Neural cell (in vitro differentiated cells): Measurements from ENCODE around the gene ZSWIM6. TPM values are rescaled to one million over a fixed set of nuclear protein-coding genes. Genes with fewer than 3 reads are reported as not detected.

Experiments used
- H2AFZ ChIP-seq: fragments of 200-600, 300-800 bp; sonication (generic), shearing (Covaris generic); 2 replicates; pipeline ENCODE4 v1.6.0; 2014; ENCODE audit warnings: low read depth, mild to moderate bottlenecking, antibody characterized with exemption, low read length, moderate library complexity
- H3F3A ChIP-seq: fragments of 200-600 bp; shearing (Covaris generic); 2 replicates; pipeline ENCODE4 v1.6.1; 2016; ENCODE audit warnings: mild to moderate bottlenecking, moderate library complexity, mixed read lengths, antibody characterized with exemption, low read length; ENCODE audit not compliant: insufficient read depth, poor library complexity, severe bottlenecking
- H3K27ac ChIP-seq: fragments of 200-600, 300-800 bp; sonication (generic), shearing (Covaris generic); 2 replicates; pipeline ENCODE4 v1.5.1; 2014; ENCODE audit warnings: mild to moderate bottlenecking, low read length, moderate library complexity
- H3K27me3 ChIP-seq: fragments of 300-800, 200-600 bp; sonication (generic), shearing (Covaris generic); 2 replicates; pipeline ENCODE4 v1.6.0; 2014; ENCODE audit warnings: mild to moderate bottlenecking, low read depth, low read length, moderate library complexity; ENCODE audit not compliant: insufficient read depth
- H3K36me3 ChIP-seq: fragments of 300-800, 200-600 bp; sonication (generic), shearing (Covaris generic); 2 replicates; pipeline ENCODE4 v1.5.1; 2014; ENCODE audit warnings: mild to moderate bottlenecking, antibody characterized with exemption, low read length, moderate library complexity; ENCODE audit not compliant: insufficient read depth
- H3K4me2 ChIP-seq: fragments of 300-800, 200-600 bp; sonication (generic), shearing (Covaris generic); 2 replicates; pipeline ENCODE4 v1.6.0; 2014; ENCODE audit warnings: mild to moderate bottlenecking, low read length
- H3K4me3 ChIP-seq: fragments of 300-800, 200-600 bp; sonication (generic), shearing (Covaris generic); 2 replicates; pipeline ENCODE4 v1.5.1; 2014; ENCODE audit warnings: mild to moderate bottlenecking, low read length, moderate library complexity
- H3K79me2 ChIP-seq: fragments of 200-600 bp; shearing (Covaris generic); replicated peaks from 2 replicates; pipeline ENCODE4 v1.6.0; 2014; ENCODE audit warnings: mild to moderate bottlenecking, low read length, moderate library complexity; ENCODE audit not compliant: insufficient read depth
- H3K9ac ChIP-seq: fragments of 300-800, 200-600 bp; sonication (generic), shearing (Covaris generic); 2 replicates; pipeline ENCODE4 v1.6.1; 2016; ENCODE audit warnings: mild to moderate bottlenecking, low read length, mixed read lengths
- H3K9me2 ChIP-seq: fragments of 200-600 bp; shearing (Covaris generic); 2 replicates; pipeline ENCODE4 v1.6.1; 2016; ENCODE audit warnings: mild to moderate bottlenecking, low read length, mixed read lengths; ENCODE audit not compliant: insufficient read depth
- H3K9me3 ChIP-seq: fragments of 200-600, 300-800 bp; sonication (generic), shearing (Covaris generic); 2 replicates; pipeline ENCODE4 v1.6.1; 2016; ENCODE audit warnings: mild to moderate bottlenecking, mixed run types, low read length, moderate library complexity, mixed read lengths
- H4K20me1 ChIP-seq: fragments of 200-600 bp; shearing (Covaris generic); 2 replicates; pipeline ENCODE4 v1.6.1; 2016; ENCODE audit warnings: mild to moderate bottlenecking, mixed run types; ENCODE audit not compliant: insufficient read depth
- EP300 ChIP-seq: fragments of 450-650 bp; conservative IDR thresholded peaks from 2 replicates; pipeline ENCODE4 v1.6.1; 2014; ENCODE audit warnings: antibody characterized with exemption, mild to moderate bottlenecking, moderate library complexity; ENCODE audit not compliant: poor library complexity, severe bottlenecking
- MXI1 ChIP-seq: fragments of 450-650 bp; conservative IDR thresholded peaks from 2 replicates; pipeline ENCODE4 v1.6.1; 2014; ENCODE audit warnings: antibody characterized with exemption, mild to moderate bottlenecking; ENCODE audit not compliant: poor library complexity, severe bottlenecking
- RAD21 ChIP-seq: fragments of 450-650 bp; conservative IDR thresholded peaks from 2 replicates; pipeline ENCODE4 v1.6.1; 2014; ENCODE audit warnings: antibody characterized with exemption, mild to moderate bottlenecking, moderate library complexity
- REST ChIP-seq: IDR thresholded peaks from 2 replicates; pipeline ENCODE4 v1.6.1; 2012; ENCODE audit warnings: borderline replicate concordance
- SMC3 ChIP-seq: fragments of 450-650 bp; conservative IDR thresholded peaks from 2 replicates; pipeline ENCODE4 v1.6.1; 2014; ENCODE audit warnings: antibody characterized with exemption, mild to moderate bottlenecking, moderate library complexity; ENCODE audit not compliant: poor library complexity
- polyA plus RNA-seq: library from polyadenylated mRNA; depleted of rRNA; stranded (reverse); fragments of >200 nt; gene quantifications from 2 replicates; pipeline ENCODE4 v1.2.3, GENCODE V29; 2014
- TF ChIP-seq, protein P1 (sequence below): fragments of 450-650 bp; IDR thresholded peaks from 2 replicates; pipeline ENCODE4 v1.5.1; 2014; ENCODE audit warnings: antibody characterized with exemption, mild to moderate bottlenecking, moderate library complexity; ENCODE audit not compliant: poor library complexity, severe bottlenecking

ZSWIM6 gene
- polyA plus RNA-seq, 1 donor from 2014 or later = 43.6 TPM

DNA sequence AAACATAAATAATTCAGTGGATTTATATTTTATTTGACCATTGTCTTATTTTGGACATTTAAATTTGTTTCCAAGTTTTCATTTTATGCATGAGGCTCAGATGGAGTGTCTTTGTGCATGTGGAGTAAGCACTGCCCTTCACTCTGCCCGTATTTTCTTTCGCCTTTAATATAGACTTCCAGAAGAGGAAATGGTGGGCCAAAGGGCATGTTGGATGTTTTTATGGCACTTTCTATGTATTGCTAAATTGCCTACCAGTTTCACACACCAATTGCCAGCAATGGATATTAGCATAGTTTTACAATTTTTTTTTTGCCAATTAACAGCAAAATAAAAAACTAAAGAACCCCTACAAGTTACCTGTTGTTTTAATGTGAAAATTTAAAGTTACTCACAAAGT lies 38.4 kb downstream of the ZSWIM6 start:
- H2AFZ ChIP-seq = no peak overlapping the region
- H3K9ac ChIP-seq = no peak overlapping the region
- H3K27ac ChIP-seq = no peak overlapping the region
- no peaks in the 10 kb centered on the region for H3K9me3 ChIP-seq
- no peaks in the 10 kb centered on the region for H3F3A ChIP-seq
- H3K79me2 ChIP-seq = peaks cover 88% of the 10 kb centered on the region
- H3K9me2 ChIP-seq = no peaks in the 10 kb centered on the region
- no peak overlapping the region for H3K4me2 ChIP-seq
- TF ChIP-seq MXI1 (no peak), RAD21 (no peak), REST (no peak), SMC3 (no peak)
- no peaks in the 10 kb centered on the region for H4K20me1 ChIP-seq
- H3K27me3 ChIP-seq = no peaks in the 10 kb centered on the region
- H3K36me3 ChIP-seq = no peaks in the 10 kb centered on the region
- no peak overlapping the region for H3K4me3 ChIP-seq

DNA sequence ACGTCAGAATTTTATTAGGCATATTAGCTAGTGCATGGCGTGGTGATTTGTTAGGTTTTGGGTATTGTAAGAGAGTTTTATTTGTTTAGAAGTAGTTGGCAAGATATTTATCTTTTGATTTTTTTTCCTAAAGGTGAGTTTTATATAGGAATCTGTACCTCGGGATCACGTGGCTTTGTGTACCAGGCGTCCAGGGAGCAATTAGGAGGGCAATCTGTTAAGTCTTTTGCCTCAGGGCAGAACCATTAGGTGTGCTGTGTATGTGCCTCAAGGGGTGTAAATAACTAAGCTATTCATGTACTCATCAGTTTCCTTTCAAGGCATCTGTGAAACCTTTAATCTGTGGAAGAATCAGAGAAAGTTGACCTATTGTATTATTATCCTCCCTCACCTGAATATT lies 39.4 kb downstream of the ZSWIM6 start:
- Histone ChIP-seq H3K36me3 (no peaks in the 10 kb centered on the region), H4K20me1 (no peaks in the 10 kb centered on the region), H3K27me3 (no peaks in the 10 kb centered on the region), H3K9ac (no peak overlapping the region), H3K79me2 (peaks cover 78% of the 10 kb centered on the region), H3K9me3 (no peaks in the 10 kb centered on the region), H2AFZ (no peak overlapping the region), H3K4me3 (no peak overlapping the region), H3F3A (no peaks in the 10 kb centered on the region), H3K9me2 (no peaks in the 10 kb centered on the region), H3K27ac (no peak overlapping the region), H3K4me2 (no peak overlapping the region)
- TF ChIP-seq, protein P1, sequence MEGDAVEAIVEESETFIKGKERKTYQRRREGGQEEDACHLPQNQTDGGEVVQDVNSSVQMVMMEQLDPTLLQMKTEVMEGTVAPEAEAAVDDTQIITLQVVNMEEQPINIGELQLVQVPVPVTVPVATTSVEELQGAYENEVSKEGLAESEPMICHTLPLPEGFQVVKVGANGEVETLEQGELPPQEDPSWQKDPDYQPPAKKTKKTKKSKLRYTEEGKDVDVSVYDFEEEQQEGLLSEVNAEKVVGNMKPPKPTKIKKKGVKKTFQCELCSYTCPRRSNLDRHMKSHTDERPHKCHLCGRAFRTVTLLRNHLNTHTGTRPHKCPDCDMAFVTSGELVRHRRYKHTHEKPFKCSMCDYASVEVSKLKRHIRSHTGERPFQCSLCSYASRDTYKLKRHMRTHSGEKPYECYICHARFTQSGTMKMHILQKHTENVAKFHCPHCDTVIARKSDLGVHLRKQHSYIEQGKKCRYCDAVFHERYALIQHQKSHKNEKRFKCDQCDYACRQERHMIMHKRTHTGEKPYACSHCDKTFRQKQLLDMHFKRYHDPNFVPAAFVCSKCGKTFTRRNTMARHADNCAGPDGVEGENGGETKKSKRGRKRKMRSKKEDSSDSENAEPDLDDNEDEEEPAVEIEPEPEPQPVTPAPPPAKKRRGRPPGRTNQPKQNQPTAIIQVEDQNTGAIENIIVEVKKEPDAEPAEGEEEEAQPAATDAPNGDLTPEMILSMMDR = no peak
- no peak for TF ChIP-seq EP300
- TF ChIP-seq REST = no peak
